ENCODE results near the gene FAM222A. TPM values are rescaled to one million over a fixed set of nuclear protein-coding genes. Genes with fewer than 3 reads are reported as not detected.

The FAM222A gene
- total and polyA plus RNA-seq, 2 of the 8 experiments (the other 6 are each of a cell fraction or from before 2014, with no cell fraction given), result 0.94 to 1.1 TPM

GRCh38 chr12:109781668-109782325 lies 68.2 kb downstream of the FAM222A start:
- no peaks in the 10 kb centered on the region for H3K36me3 ChIP-seq (ENCODE audit: control insufficient read depth in 2 of 4, insufficient read depth in 4 of 4, low read length in 3 of 4)
- H2AFZ ChIP-seq (ENCODE audit: low read length), result no peak overlapping the region
- H3K27ac ChIP-seq (ENCODE audit: low read depth, low read length), result no peak overlapping the region
- H3K23ac ChIP-seq (ENCODE audit: insufficient read length), result no peak overlapping the region
- H2BK5ac ChIP-seq (ENCODE audit: low read depth, low read length), result no peak overlapping the region
- no peak overlapping the region for H4K91ac ChIP-seq (replicated peaks; ENCODE audit: insufficient read length, low read length)
- H3K9me3 ChIP-seq (ENCODE audit: insufficient read depth in 2 of 2, low read depth in 1 of 2, low read length in 1 of 2), result no peaks in the 10 kb centered on the region; a peak in 1 of 4 replicates
- no peaks in the 10 kb centered on the region for H3K79me2 ChIP-seq (ENCODE audit: control insufficient read depth in 1 of 2, insufficient read depth in 2 of 2, low read length in 2 of 2)
- peaks cover 0 to 2% of the 10 kb centered on the region in 2 experiments for H4K20me1 ChIP-seq (replicated peaks in 1 of 2; ENCODE audit: control insufficient read depth in 1 of 2, insufficient read depth in 2 of 2, low read length in 2 of 2)
- H2BK12ac ChIP-seq (ENCODE audit: low read depth, low read length), result no peak overlapping the region
- H3K4me1 ChIP-seq (replicated peaks in 1 of 4; ENCODE audit: control insufficient read depth in 3 of 4, insufficient read depth in 4 of 4, low read length in 3 of 4), result peaks cover 0 to 3% (median under 1%) of the 10 kb centered on the region in 4 experiments; a peak in 1 of 7 replicates
- no peak overlapping the region for H3K18ac ChIP-seq (ENCODE audit: extremely low read depth, low read length)
- no peak overlapping the region for H3K4me2 ChIP-seq (ENCODE audit: insufficient read depth in 1 of 2, low read depth in 2 of 2, low read length in 2 of 2)
- no peak overlapping the region for H2BK15ac ChIP-seq (ENCODE audit: low read length)
- H3K4ac ChIP-seq (replicated peaks; ENCODE audit: insufficient read length, low read depth, low read length), result no peak overlapping the region
- no peak overlapping the region for H3K4me3 ChIP-seq (ENCODE audit: extremely low read depth in 1 of 4, insufficient read depth in 2 of 4, low read depth in 3 of 4, low read length in 4 of 4)
- H3K56ac ChIP-seq (replicated peaks; ENCODE audit: insufficient read length, low read depth, low read length), result no peak overlapping the region
- H4K5ac ChIP-seq (ENCODE audit: insufficient read length, low read depth, low read length), result no peak overlapping the region
- no peak overlapping the region for H2AK5ac ChIP-seq (ENCODE audit: low read depth, low read length)
- H3K9ac ChIP-seq (replicated peaks in 1 of 4; ENCODE audit: extremely low read depth in 1 of 4, low read depth in 3 of 4, low read length in 3 of 4), result no peak overlapping the region
- no peak overlapping the region for H4K8ac ChIP-seq (ENCODE audit: extremely low read depth, insufficient read depth, low read length)
- DNase-seq (ENCODE audit: low read depth in 1 of 2, low spot score in 2 of 2), result no peak
- H3K79me1 ChIP-seq (ENCODE audit: low read depth, low read length), result no peaks in the 10 kb centered on the region
- no peaks in the 10 kb centered on the region for H3K23me2 ChIP-seq (ENCODE audit: low read depth, low read length)
- WGBS, 2 experiments (ENCODE audit: extremely low coverage in 1 of 2, insufficient coverage in 1 of 2, insufficient read length in 1 of 2, insufficient replicate concordance in 2 of 2, low coverage in 1 of 2, low lambda C conversion rate in 2 of 2, missing lambda C conversion rate in 1 of 2), result 82% methylated on average over 10 of the region's 10 CpGs; no CpG with 5 or more reads in 1 of the 2 experiments
- H2BK20ac ChIP-seq (ENCODE audit: low read length), result no peak overlapping the region
- POLR2A ChIA-PET (ENCODE audit: partially characterized antibody), result no interaction called here
- FAIRE-seq, result no peak
- no peak overlapping the region for H2BK120ac ChIP-seq (replicated peaks; ENCODE audit: low read depth, low read length)
- no peak overlapping the region for H3K14ac ChIP-seq (ENCODE audit: insufficient read length)
- no peaks in the 10 kb centered on the region for H3K27me3 ChIP-seq (replicated peaks in 1 of 4; ENCODE audit: control insufficient read depth in 3 of 4, extremely low read depth in 1 of 4, insufficient read depth in 3 of 4, low read length in 3 of 4)
- CTCF ChIA-PET (ENCODE audit: partially characterized antibody), result interaction anchor here (0.6 to 2.5 kb wide), 12 partner anchors 9 to 264 kb away, joined by 3 to 5 read pairs (median 4); no protein-coding TSS in a partner anchor
- TF ChIP-seq ASH2L (IDR thresholded peaks at IDR 0.05; ENCODE audit: low read length), result no peak
- no peak for TF ChIP-seq MAX (IDR thresholded peaks at IDR 0.05)
- no peak for TF ChIP-seq BCL11A (IDR thresholded peaks at IDR 0.05; ENCODE audit: low read depth in 2 of 2, low read length in 2 of 2)
- no peak for TF ChIP-seq TBP (IDR thresholded peaks at IDR 0.05; ENCODE audit: low read depth, low read length)
- no peak for TF ChIP-seq HDAC2 (IDR thresholded peaks at IDR 0.05; ENCODE audit: borderline replicate concordance in 1 of 2, low read depth in 2 of 2, low read length in 2 of 2)
- no peak for TF ChIP-seq NRF1 (IDR thresholded peaks at IDR 0.05; ENCODE audit: low read depth, low read length)
- no peak for TF ChIP-seq BRCA1 (IDR thresholded peaks at IDR 0.05; ENCODE audit: low read depth, low read length)
- TF ChIP-seq FOSL1 (IDR thresholded peaks at IDR 0.05; ENCODE audit: insufficient read depth, low read depth, low read length), result no peak
- no peak for TF ChIP-seq SIRT6 (IDR thresholded peaks at IDR 0.05; ENCODE audit: low read length)
- no peak for TF ChIP-seq CTBP2 (IDR thresholded peaks at IDR 0.05; ENCODE audit: borderline replicate concordance, insufficient read depth, insufficient read length, low read length)
- no peak for TF ChIP-seq BACH1 (IDR thresholded peaks at IDR 0.05; ENCODE audit: low read length)
- no peak for TF ChIP-seq SP1 (IDR thresholded peaks at IDR 0.05; ENCODE audit: low read depth, low read length)
- TF ChIP-seq POU5F1 (IDR thresholded peaks at IDR 0.05; ENCODE audit: low read depth, low read length), result no peak
- no peak for TF ChIP-seq CREB1 (IDR thresholded peaks at IDR 0.05)
